OCI-LY3 (cell line): ENCODE data around the gene RHOJ.

ENCODE experiments used
- CTCF ChIP-seq: fragments of 200-600, 300-600 bp; sonication (generic); IDR thresholded peaks from 2 replicates; pipeline ENCODE4 v1.5.1; 2014; ENCODE audit warnings: antibody characterized with exemption, low read length, low read depth
- EZH2phosphoT487 ChIP-seq: fragments of 200-600 bp; shearing (Covaris generic); IDR thresholded peaks from 2 replicates; pipeline ENCODE4 v1.6.1; 2018; ENCODE audit warnings: antibody characterized with exemption, mixed run types, low read depth

- TF ChIP-seq CTCF (no peak), EZH2phosphoT487 (no peak)
These were observed 124.8 kb downstream of the RHOJ start for GRCh38 chr14:63328787-63329737.
